22Rv1 (cell line): Measurements from ENCODE around the gene TMEM132D.

Experiments
- H3K27ac ChIP-seq: fragments of 450-650 bp; 2 replicates; pipeline ENCODE4 v1.5.1; 2017
- CTCF ChIP-seq: fragments of 450-650 bp; IDR thresholded peaks from 2 replicates; pipeline ENCODE4 v1.5.1; 2017; ENCODE audit warnings: mild to moderate bottlenecking
- ZFX ChIP-seq: fragments of 450-650 bp; IDR thresholded peaks from 2 replicates; pipeline ENCODE4 v1.6.1; 2017; ENCODE audit warnings: antibody characterized with exemption, borderline replicate concordance

The TMEM132D gene

GRCh38 chr12:129226005-129226404 is 677.8 kb downstream of the TMEM132D start:
- TF ChIP-seq ZFX (no peak), CTCF (no peak)
- H3K27ac ChIP-seq: no peak overlapping the region

- H3K27ac ChIP-seq: no peak overlapping the region
- TF ChIP-seq ZFX (no peak), CTCF (no peak)
Measured at GRCh38 chr12:129215556-129215955, 688.3 kb downstream of the TMEM132D start.

GRCh38 chr12:129213551-129213950 is 690.3 kb downstream of the TMEM132D start:
- TF ChIP-seq CTCF (no peak), ZFX (no peak)
- H3K27ac ChIP-seq: no peak overlapping the region

- no peak overlapping the region for H3K27ac ChIP-seq
Measured at GRCh38 chr12:129211862-129212630, 691.8 kb downstream of the TMEM132D start.

GRCh38 chr12:129208566-129208965 is 695.3 kb downstream of the TMEM132D start:
- H3K27ac ChIP-seq: no peak overlapping the region
- TF ChIP-seq ZFX (no peak), CTCF (no peak)

More at GRCh38 chr12:129211862-129212630, 691.8 kb downstream of the TMEM132D start:
- TF ChIP-seq ZFX (no peak), CTCF (no peak)

- no peak overlapping the region for H3K27ac ChIP-seq
Measured at GRCh38 chr12:129207084-129207483, 696.7 kb downstream of the TMEM132D start.

More at GRCh38 chr12:129207084-129207483, 696.7 kb downstream of the TMEM132D start:
- TF ChIP-seq CTCF (no peak), ZFX (no peak)
